Suprapubic skin (tissue), 4 donors: ENCODE results near the gene FAT2. TPM values are rescaled to one million over a fixed set of nuclear protein-coding genes. Genes with fewer than 3 reads are reported as not detected.

Source experiments
- DNase-seq, 2 donors: peaks; one replicate each; pipeline ENCODE4 v3.0.0-alpha.2; 2019; ENCODE audit warnings: low spot score in 2 of 2
- H3K27ac ChIP-seq: fragments of 200-600 bp; sonication (generic); one replicate; pipeline ENCODE4 v1.5.1; 2019
- H3K27me3 ChIP-seq: fragments of 200-600 bp; sonication (generic); one replicate; pipeline ENCODE4 v1.5.1; 2019
- H3K36me3 ChIP-seq: fragments of 200-600 bp; sonication (generic); one replicate; pipeline ENCODE4 v1.5.1; 2019
- H3K4me1 ChIP-seq: fragments of 200-600 bp; sonication (generic); one replicate; pipeline ENCODE4 v1.5.1; 2019
- H3K4me3 ChIP-seq: fragments of 200-600 bp; sonication (generic); one replicate; pipeline ENCODE4 v1.5.1; 2019; ENCODE audit warnings: mild to moderate bottlenecking
- H3K9me3 ChIP-seq: fragments of 200-600 bp; sonication (generic); one replicate; pipeline ENCODE4 v1.5.1; 2019
- EP300 ChIP-seq: sonication (generic); formaldehyde crosslinking; IDR thresholded peaks from one replicate; pipeline ENCODE4 v1.6.1; 2017; ENCODE audit warnings: antibody characterized with exemption
- POLR2A ChIP-seq, 2 donors: fragments of 450-650 bp; IDR thresholded peaks; one replicate each; pipeline ENCODE4 v1.6.1; 2017; ENCODE audit warnings: antibody characterized with exemption in 2 of 2, mild to moderate bottlenecking in 2 of 2, moderate library complexity in 2 of 2
- POLR2AphosphoS5 ChIP-seq, 3 donors: sonication (generic); formaldehyde crosslinking; IDR thresholded peaks; one replicate each; pipeline ENCODE4 v1.6.1; 2017; ENCODE audit warnings: antibody characterized with exemption in 3 of 3
- WGBS: methylation state at CpG from one replicate; pipeline ENCODE4 v1.1.5; 2018; 5-methylcytosine and 5-hydroxymethylcytosine counted together
- total RNA-seq, 4 donors: library from RNA; depleted of rRNA; stranded (reverse); fragments of >200 nt; gene quantifications; one replicate each; pipeline ENCODE4 v1.1.0, GENCODE V29; 2016
- TF ChIP-seq, protein P1 (sequence below), 2 donors: fragments of 200-600 bp in 1 of 2; fragments of 450-650 bp in 1 of 2; sonication (generic) in 1 of 2; IDR thresholded peaks; one replicate each; pipeline ENCODE4 v1.5.1; 2016 to 2019; ENCODE audit warnings: antibody characterized with exemption in 2 of 2, mild to moderate bottlenecking in 1 of 2, moderate library complexity in 1 of 2

Gene FAT2
- total RNA-seq, 4 donors from 2014 or later: 107 to 205 (median 164) TPM

DNA sequence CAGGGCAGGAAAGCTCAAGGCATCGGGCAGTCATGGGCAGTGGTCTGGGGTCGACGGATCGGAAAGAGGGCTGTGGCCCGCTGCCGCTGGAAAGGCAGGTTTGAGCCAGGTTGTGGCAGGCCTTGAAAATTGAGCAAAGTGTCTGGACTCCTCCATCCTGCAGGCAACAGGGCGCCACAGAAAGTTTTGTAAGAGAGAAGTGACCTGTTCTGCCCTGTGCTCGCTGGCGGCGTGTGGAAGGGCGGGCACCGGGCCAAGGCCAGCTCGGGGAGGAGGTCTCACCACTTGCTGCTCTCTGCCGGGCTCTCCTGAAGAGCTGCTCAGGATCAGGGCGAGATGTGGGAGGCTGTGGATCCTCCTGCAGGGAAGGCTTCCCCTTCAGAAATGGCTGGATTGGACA lies 41.4 kb upstream of the FAT2 start:
- 68% methylated on average over 7 of the region's 15 CpGs for WGBS
- H3K27ac ChIP-seq: no peak overlapping the region
- TF ChIP-seq, protein P1, sequence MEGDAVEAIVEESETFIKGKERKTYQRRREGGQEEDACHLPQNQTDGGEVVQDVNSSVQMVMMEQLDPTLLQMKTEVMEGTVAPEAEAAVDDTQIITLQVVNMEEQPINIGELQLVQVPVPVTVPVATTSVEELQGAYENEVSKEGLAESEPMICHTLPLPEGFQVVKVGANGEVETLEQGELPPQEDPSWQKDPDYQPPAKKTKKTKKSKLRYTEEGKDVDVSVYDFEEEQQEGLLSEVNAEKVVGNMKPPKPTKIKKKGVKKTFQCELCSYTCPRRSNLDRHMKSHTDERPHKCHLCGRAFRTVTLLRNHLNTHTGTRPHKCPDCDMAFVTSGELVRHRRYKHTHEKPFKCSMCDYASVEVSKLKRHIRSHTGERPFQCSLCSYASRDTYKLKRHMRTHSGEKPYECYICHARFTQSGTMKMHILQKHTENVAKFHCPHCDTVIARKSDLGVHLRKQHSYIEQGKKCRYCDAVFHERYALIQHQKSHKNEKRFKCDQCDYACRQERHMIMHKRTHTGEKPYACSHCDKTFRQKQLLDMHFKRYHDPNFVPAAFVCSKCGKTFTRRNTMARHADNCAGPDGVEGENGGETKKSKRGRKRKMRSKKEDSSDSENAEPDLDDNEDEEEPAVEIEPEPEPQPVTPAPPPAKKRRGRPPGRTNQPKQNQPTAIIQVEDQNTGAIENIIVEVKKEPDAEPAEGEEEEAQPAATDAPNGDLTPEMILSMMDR (IDR thresholded peaks at IDR 0.05): no peak
- TF ChIP-seq POLR2A (IDR thresholded peaks at IDR 0.05) (no peak), POLR2AphosphoS5 (IDR thresholded peaks at IDR 0.05) (no peak), EP300 (no peak)
- no peaks in the 10 kb centered on the region for H3K9me3 ChIP-seq
- no peaks in the 10 kb centered on the region for H3K36me3 ChIP-seq
- no peak overlapping the region for H3K4me3 ChIP-seq
- H3K27me3 ChIP-seq: no peaks in the 10 kb centered on the region
- H3K4me1 ChIP-seq: peaks cover 54% of the 10 kb centered on the region
- no peak for DNase-seq

DNA sequence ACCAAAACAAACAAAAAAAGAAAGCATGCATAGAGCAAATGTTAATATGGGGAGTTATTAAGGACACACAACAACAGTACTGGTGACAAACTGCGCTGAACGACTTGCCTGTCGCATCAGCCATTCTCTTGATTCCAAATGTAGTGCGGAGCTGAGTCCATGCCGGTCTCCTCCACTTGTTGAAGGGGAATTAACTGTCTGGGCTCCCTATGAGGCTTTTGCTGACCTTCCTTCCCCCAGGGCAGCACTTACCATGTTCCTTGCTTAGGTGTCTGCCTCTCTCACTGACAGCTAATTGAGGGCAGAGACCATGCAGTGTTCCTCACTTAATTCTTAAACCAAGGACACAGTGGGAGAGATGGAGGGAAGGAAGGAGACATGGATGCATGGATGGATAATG lies 40.8 kb upstream of the FAT2 start:
- no peak overlapping the region for H3K27ac ChIP-seq
- no peaks in the 10 kb centered on the region for H3K27me3 ChIP-seq
- H3K36me3 ChIP-seq: no peaks in the 10 kb centered on the region
- H3K9me3 ChIP-seq: no peaks in the 10 kb centered on the region
- no peak overlapping the region for H3K4me3 ChIP-seq
- no peak for TF ChIP-seq EP300
- no peak for DNase-seq
- 98% methylated on average over 5 of the region's 5 CpGs for WGBS
- H3K4me1 ChIP-seq: peaks cover 54% of the 10 kb centered on the region

DNA sequence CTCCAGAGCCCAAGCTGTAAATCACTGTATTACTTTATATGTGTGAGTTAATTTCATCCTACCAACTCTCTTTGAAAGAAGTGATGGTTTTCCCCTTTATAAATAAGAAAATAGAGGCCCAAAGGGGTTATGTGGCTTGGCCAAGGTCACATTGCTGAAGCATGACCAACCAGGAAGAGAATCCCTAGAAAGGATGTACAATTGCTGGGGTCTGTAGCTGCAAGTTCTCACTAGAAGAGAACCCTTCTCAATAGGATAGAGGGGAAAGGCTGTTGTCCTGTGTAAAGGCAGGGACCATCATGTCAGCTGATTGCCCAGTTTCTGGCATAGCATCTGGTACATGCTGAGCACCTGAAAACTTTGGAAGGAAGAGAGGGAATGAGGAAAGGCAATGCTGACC lies 39.0 kb upstream of the FAT2 start:
- H3K4me1 ChIP-seq: peaks cover 41% of the 10 kb centered on the region
- no peak overlapping the region for H3K27ac ChIP-seq
- no peaks in the 10 kb centered on the region for H3K27me3 ChIP-seq
- TF ChIP-seq POLR2AphosphoS5 (IDR thresholded peaks at IDR 0.05) (no peak), POLR2A (IDR thresholded peaks at IDR 0.05) (no peak), EP300 (no peak)
- TF ChIP-seq, protein P1 (IDR thresholded peaks at IDR 0.05): no peak
- no peaks in the 10 kb centered on the region for H3K9me3 ChIP-seq
- H3K4me3 ChIP-seq: no peak overlapping the region
- DNase-seq: no peak
- H3K36me3 ChIP-seq: no peaks in the 10 kb centered on the region

DNA sequence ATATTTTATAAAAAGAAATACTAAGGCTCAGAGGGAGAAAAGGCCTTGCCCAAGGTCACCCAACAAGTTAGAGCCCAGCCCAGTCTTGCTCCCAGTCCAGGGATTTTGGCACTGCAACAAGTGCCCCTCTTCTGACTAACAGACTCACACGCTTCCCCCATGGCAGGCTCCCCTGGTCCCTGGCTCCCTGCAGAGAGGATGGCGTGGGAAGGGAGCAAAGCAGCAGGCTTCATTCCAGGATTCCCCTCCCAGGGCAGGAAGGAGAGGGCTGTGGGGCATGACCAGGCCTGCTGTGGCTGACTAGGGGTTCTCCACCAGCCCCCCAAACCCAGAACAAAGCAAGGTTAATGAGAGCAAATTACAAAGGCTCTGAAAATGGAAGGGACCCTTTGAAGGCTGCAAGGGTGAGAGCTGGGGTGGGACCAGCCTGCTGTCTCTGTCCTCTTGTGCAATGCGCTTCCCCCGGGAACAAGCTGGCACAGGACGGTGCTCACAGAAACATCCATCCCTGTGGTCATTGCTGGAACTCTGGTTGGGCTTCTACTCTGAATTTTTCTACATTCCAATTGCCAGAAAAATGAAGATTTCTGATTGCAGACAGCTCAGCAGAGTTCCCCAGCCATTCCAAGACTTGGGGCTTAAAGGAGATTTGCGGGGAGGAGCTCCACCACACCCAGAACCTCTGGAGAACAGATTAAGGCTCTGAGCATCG lies 37.1 kb upstream of the FAT2 start:
- TF ChIP-seq, protein P1 (IDR thresholded peaks at IDR 0.05): no peak
- TF ChIP-seq POLR2AphosphoS5 (IDR thresholded peaks at IDR 0.05) (no peak), POLR2A (IDR thresholded peaks at IDR 0.05) (no peak), EP300 (no peak)
- Histone ChIP-seq H3K27ac (peak overlapping the region; percentile 47), H3K4me3 (no peak overlapping the region), H3K9me3 (no peaks in the 10 kb centered on the region), H3K27me3 (no peaks in the 10 kb centered on the region), H3K36me3 (no peaks in the 10 kb centered on the region), H3K4me1 (peaks cover 40% of the 10 kb centered on the region)
- WGBS: 36% methylated on average over 7 of the region's 7 CpGs
- no peak for DNase-seq

DNA sequence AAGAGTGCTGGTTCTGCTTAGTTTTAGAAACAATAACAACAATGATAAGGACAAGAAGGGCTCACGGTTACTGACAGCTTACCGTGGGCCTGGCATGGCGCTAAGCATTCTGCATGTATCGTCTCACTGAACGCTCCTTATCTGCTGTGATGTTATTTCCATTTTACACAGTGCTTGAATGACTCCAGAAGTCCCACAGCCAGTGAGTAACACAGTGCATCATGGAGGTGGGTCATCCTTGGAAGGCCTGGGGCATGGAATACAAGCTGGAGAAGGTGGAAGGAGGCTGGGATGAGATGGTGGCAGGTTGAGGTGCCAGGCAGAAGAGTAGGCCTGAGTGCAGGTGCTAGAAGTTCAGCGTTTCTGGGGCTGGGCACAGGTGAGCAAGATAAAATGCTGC lies 36.5 kb upstream of the FAT2 start:
- WGBS: 70% methylated on average over 6 of the region's 6 CpGs
- no peak for DNase-seq
- Histone ChIP-seq H3K4me3 (no peak overlapping the region), H3K9me3 (no peaks in the 10 kb centered on the region), H3K27ac (peak overlapping the region; percentile 47), H3K27me3 (no peaks in the 10 kb centered on the region), H3K4me1 (peaks cover 39% of the 10 kb centered on the region), H3K36me3 (no peaks in the 10 kb centered on the region)
- no peak for TF ChIP-seq POLR2AphosphoS5 (IDR thresholded peaks at IDR 0.05)
- no peak for TF ChIP-seq EP300
- no peak for TF ChIP-seq POLR2A (IDR thresholded peaks at IDR 0.05)
- TF ChIP-seq, protein P1 (IDR thresholded peaks at IDR 0.05): no peak

DNA sequence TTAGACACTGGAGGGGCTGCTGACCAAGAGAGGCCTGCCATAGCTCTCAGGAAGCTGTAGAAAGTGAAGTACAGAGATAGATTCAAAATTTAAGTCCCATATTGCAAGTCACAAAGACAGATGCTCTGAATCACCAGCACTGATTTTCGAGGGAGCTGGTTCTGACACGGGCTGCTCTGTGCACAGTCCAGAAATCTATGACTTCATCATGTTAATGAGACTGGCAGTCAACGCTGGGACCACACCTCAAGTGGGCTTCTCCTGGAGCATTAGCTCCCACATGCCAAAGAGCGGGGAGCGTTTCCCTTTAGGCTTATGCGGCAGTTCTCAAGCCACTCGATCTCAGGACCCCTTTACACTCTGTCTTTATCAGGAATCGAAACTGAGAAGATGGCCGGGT lies 34.2 kb upstream of the FAT2 start:
- WGBS: 70% methylated on average over 9 of the region's 9 CpGs
- peaks cover 61% of the 10 kb centered on the region for H3K4me1 ChIP-seq
- no peak overlapping the region for H3K4me3 ChIP-seq
- no peak overlapping the region for H3K27ac ChIP-seq
- TF ChIP-seq POLR2A (IDR thresholded peaks at IDR 0.05) (no peak), POLR2AphosphoS5 (IDR thresholded peaks at IDR 0.05) (no peak), EP300 (no peak)
- TF ChIP-seq, protein P1 (IDR thresholded peaks at IDR 0.05): no peak
- no peaks in the 10 kb centered on the region for H3K36me3 ChIP-seq
- no peaks in the 10 kb centered on the region for H3K9me3 ChIP-seq
- no peak for DNase-seq
- H3K27me3 ChIP-seq: no peaks in the 10 kb centered on the region
